ENCODE measurements around the gene TTC38.

TTC38 gene

DNA sequence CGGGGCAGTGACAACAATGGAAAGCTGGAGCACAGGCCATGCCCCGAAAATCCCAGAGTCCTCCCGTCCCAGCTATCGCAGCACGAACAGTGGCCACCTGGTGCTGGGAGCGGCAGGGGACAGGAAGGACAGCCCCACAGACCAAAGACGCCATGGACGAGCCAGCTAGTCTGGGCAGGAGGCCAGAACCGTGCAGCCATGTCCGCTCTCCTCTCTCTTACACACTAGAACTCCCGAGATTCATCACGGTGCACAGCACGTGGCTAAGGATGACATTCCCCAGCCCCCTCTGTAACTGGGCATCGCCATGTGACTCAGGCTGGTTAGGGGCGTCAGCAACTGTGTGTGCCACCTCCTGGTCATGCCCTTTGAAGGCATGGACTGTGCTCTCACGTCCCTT lies 22.3 kb upstream of the TTC38 start:
- H3K36me3 ChIP-seq (ENCODE audit: insufficient read depth, low read length): no peaks in the 10 kb centered on the region
- H2AFZ ChIP-seq (ENCODE audit: low read length, unreplicated experiment): no peak overlapping the region
- no peaks in the 10 kb centered on the region for H3K27me3 ChIP-seq (ENCODE audit: insufficient read depth, low read length)
- peaks cover 4% of the 10 kb centered on the region for H3K4me1 ChIP-seq (ENCODE audit: control insufficient read depth, insufficient read depth, low read length, unreplicated experiment)
- no peak overlapping the region for H3K27ac ChIP-seq (ENCODE audit: low read depth, low read length)
- H3K79me2 ChIP-seq (ENCODE audit: control insufficient read depth, insufficient read depth, low read length, unreplicated experiment): peaks cover 4% of the 10 kb centered on the region
- H3K4me3 ChIP-seq (ENCODE audit: low read depth, low read length): no peak overlapping the region

DNA sequence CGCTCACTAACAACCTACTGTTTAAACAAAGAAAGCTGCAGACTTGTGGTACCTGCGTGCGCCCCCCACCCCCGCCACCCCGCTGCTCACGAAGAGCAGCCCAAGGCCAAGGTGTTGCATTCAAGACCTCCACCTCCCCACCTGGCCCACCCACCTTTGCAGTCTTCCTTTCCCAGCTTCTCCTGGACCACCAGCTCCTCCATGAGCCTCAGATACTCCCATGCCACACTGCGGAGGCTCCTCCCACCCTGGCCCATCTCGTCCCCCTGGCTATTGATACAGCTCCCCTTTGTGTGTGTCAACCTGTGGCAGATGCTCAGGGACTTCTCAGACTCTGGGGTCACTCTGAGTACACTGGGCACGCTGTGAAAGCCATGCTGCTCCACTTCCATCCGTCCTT lies 21.6 kb upstream of the TTC38 start:
- peaks cover 4% of the 10 kb centered on the region for H3K79me2 ChIP-seq (ENCODE audit: control insufficient read depth, insufficient read depth, low read length, unreplicated experiment)
- H3K4me1 ChIP-seq (ENCODE audit: control insufficient read depth, insufficient read depth, low read length, unreplicated experiment): peaks cover 7% of the 10 kb centered on the region
- no peaks in the 10 kb centered on the region for H3K27me3 ChIP-seq (ENCODE audit: insufficient read depth, low read length)
- no peak overlapping the region for H2AFZ ChIP-seq (ENCODE audit: low read length, unreplicated experiment)
- no peak overlapping the region for H3K27ac ChIP-seq (ENCODE audit: low read depth, low read length)
- H3K36me3 ChIP-seq (ENCODE audit: insufficient read depth, low read length): no peaks in the 10 kb centered on the region
- no peak overlapping the region for H3K4me3 ChIP-seq (ENCODE audit: low read depth, low read length)

DNA sequence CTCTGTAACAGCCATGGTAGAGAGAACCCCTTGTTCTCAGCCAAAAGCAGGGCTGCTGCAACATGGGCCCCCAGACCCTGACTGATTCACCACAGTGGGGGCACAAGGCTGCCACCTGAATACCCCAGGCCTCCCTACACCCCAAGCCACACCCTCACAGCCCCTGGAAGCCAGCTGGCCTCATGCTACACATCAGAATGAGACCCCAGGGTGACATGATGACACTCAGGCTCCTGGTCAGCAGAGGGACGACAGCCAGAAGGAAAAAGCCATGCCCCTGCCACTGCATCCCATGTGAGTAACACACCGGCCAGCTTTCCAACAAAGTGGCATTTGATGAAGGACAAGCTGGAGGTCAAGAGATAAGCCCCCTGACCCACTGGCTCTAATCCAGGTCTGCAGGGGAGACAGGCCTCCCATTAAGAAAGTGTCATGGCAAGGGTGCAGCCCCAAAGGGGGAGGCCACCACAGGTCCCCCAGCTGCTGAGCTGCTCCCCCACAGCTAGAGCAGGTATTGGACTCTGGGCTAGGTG lies 20.3 kb upstream of the TTC38 start:
- Histone ChIP-seq H2AFZ (ENCODE audit: low read length, unreplicated experiment) (no peak overlapping the region), H3K27me3 (ENCODE audit: insufficient read depth, low read length) (no peaks in the 10 kb centered on the region), H3K4me3 (ENCODE audit: low read depth, low read length) (no peak overlapping the region), H3K36me3 (ENCODE audit: insufficient read depth, low read length) (no peaks in the 10 kb centered on the region), H3K79me2 (ENCODE audit: control insufficient read depth, insufficient read depth, low read length, unreplicated experiment) (peaks cover 11% of the 10 kb centered on the region), H3K4me1 (ENCODE audit: control insufficient read depth, insufficient read depth, low read length, unreplicated experiment) (peaks cover 13% of the 10 kb centered on the region), H3K27ac (ENCODE audit: low read depth, low read length) (no peak overlapping the region)

GRCh38 chr22:46250035-46250782 lies 17.6 kb upstream of the TTC38 start, which contains the start of gene CDPF1:
CDPF1 (minus strand) TSS chr22:46250293; CDS start chr22:46248284, 2,009 bp downstream.
- Histone ChIP-seq H3K27ac (ENCODE audit: low read depth, low read length) (no peak within 1 kb of the TSS), H3K36me3 (ENCODE audit: insufficient read depth, low read length) (no peaks in the 10 kb centered on the region), H3K27me3 (ENCODE audit: insufficient read depth, low read length) (no peaks in the 10 kb centered on the region), H2AFZ (ENCODE audit: low read length, unreplicated experiment) (no peak within 1 kb of the TSS), H3K4me3 (ENCODE audit: low read depth, low read length) (peak within 1 kb of the TSS; percentile 84), H3K79me2 (ENCODE audit: control insufficient read depth, insufficient read depth, low read length, unreplicated experiment) (peaks cover 11% of the 10 kb centered on the region), H3K4me1 (ENCODE audit: control insufficient read depth, insufficient read depth, low read length, unreplicated experiment) (peaks cover 13% of the 10 kb centered on the region)

DNA sequence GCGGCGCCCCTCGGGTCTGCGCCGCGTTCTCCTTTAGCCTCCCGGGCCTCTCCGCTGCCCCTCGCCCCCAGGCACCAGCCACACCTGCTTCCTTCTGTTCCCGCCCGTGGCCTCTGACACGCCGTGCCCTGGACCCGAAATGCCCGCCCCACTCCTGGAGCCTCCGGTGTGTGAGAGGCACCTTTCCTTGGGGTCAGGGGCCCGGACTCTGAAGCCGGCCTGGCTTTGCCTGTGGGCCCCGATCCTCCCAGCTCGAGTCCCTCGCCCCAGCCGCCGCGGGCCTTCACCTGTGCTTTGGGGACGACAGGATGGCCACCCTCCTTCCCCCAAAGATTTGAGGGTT lies 17.1 kb upstream of the TTC38 start:
- Histone ChIP-seq H3K36me3 (ENCODE audit: insufficient read depth, low read length) (no peaks in the 10 kb centered on the region), H3K27me3 (ENCODE audit: insufficient read depth, low read length) (no peaks in the 10 kb centered on the region), H3K79me2 (ENCODE audit: control insufficient read depth, insufficient read depth, low read length, unreplicated experiment) (peaks cover 11% of the 10 kb centered on the region), H3K4me3 (ENCODE audit: low read depth, low read length) (peak overlapping the region; percentile 84), H3K4me1 (ENCODE audit: control insufficient read depth, insufficient read depth, low read length, unreplicated experiment) (peaks cover 13% of the 10 kb centered on the region), H2AFZ (ENCODE audit: low read length, unreplicated experiment) (no peak overlapping the region), H3K27ac (ENCODE audit: low read depth, low read length) (no peak overlapping the region)

- Histone ChIP-seq H2AFZ (ENCODE audit: low read length, unreplicated experiment) (peak overlapping the region; percentile 38), H3K4me1 (ENCODE audit: control insufficient read depth, insufficient read depth, low read length, unreplicated experiment) (peaks cover 13% of the 10 kb centered on the region), H3K27ac (ENCODE audit: low read depth, low read length) (no peak overlapping the region), H3K79me2 (ENCODE audit: control insufficient read depth, insufficient read depth, low read length, unreplicated experiment) (peaks cover 11% of the 10 kb centered on the region), H3K27me3 (ENCODE audit: insufficient read depth, low read length) (no peaks in the 10 kb centered on the region), H3K36me3 (ENCODE audit: insufficient read depth, low read length) (no peaks in the 10 kb centered on the region), H3K4me3 (ENCODE audit: low read depth, low read length) (peak overlapping the region; percentile 84)
Observed at GRCh38 chr22:46251266-46251665, 16.5 kb upstream of the TTC38 start.

DNA sequence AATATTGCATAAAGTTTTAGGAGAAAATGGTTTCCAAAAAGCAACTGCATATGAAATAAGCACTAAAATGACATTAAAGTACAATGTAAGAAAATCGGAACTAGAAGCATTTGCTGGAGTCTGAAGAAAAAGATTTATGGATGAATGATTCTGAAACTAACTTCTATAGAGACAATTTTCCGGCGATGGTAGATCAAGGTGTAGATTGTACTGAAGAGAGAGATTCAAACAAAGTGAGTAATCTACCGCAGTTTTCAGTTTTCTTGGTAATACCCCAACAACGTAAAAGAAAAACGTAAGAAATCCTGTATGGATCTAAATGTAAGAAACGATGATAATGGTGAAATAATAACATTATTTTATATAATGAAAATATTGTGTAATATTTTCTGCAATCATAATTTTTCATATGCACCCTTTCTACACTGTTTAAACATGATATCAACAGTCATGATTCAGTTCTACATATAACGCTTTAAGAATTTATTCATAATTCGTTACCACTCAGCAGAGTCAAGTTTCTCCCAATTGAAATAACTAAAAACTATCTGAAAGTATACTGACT lies 15.9 kb upstream of the TTC38 start:
- H3K36me3 ChIP-seq (ENCODE audit: insufficient read depth, low read length): no peaks in the 10 kb centered on the region
- H3K79me2 ChIP-seq (ENCODE audit: control insufficient read depth, insufficient read depth, low read length, unreplicated experiment): peaks cover 11% of the 10 kb centered on the region
- peak overlapping the region; percentile 38 for H2AFZ ChIP-seq (ENCODE audit: low read length, unreplicated experiment)
- no peak overlapping the region for H3K27ac ChIP-seq (ENCODE audit: low read depth, low read length)
- no peaks in the 10 kb centered on the region for H3K27me3 ChIP-seq (ENCODE audit: insufficient read depth, low read length)
- peak overlapping the region; percentile 84 for H3K4me3 ChIP-seq (ENCODE audit: low read depth, low read length)
- peaks cover 13% of the 10 kb centered on the region for H3K4me1 ChIP-seq (ENCODE audit: control insufficient read depth, insufficient read depth, low read length, unreplicated experiment)

- Histone ChIP-seq H3K27me3 (ENCODE audit: insufficient read depth, low read length) (peaks cover 10% of the 10 kb centered on the region; the same call in 1 of the 2 replicates), H3K36me3 (ENCODE audit: insufficient read depth, low read length) (no peaks in the 10 kb centered on the region), H3K4me1 (ENCODE audit: control insufficient read depth, insufficient read depth, low read length, unreplicated experiment) (peaks cover 3% of the 10 kb centered on the region), H3K27ac (ENCODE audit: low read depth, low read length) (no peak overlapping the region), H2AFZ (ENCODE audit: low read length, unreplicated experiment) (no peak overlapping the region), H3K79me2 (ENCODE audit: control insufficient read depth, insufficient read depth, low read length, unreplicated experiment) (peaks cover 5% of the 10 kb centered on the region), H3K4me3 (ENCODE audit: low read depth, low read length) (no peak overlapping the region)
Observed at GRCh38 chr22:46256358-46256958, 11.3 kb upstream of the TTC38 start.

DNA sequence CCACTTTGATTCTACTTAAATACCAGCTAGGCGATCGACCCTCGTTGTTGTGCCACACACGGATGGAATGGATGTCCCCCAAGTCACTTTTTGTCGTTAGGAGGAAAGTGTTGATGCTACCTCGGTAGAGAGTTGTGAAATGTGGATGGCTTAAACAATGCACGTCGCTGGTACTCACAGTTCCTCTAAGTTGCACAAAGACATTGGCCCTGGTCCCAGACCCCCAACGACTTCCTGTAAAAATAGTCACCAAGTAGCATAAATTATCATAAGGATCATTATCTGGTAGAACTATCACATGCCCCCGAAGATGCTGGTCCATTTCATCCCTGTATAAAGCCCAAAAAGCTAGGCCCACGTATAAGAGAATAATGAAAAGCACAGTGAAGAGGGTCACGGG lies 8.4 kb upstream of the TTC38 start:
- Histone ChIP-seq H3K27ac (ENCODE audit: low read depth, low read length) (no peak overlapping the region), H2AFZ (ENCODE audit: low read length, unreplicated experiment) (no peak overlapping the region), H3K79me2 (ENCODE audit: control insufficient read depth, insufficient read depth, low read length, unreplicated experiment) (no peaks in the 10 kb centered on the region), H3K4me3 (ENCODE audit: low read depth, low read length) (no peak overlapping the region), H3K36me3 (ENCODE audit: insufficient read depth, low read length) (no peaks in the 10 kb centered on the region), H3K4me1 (ENCODE audit: control insufficient read depth, insufficient read depth, low read length, unreplicated experiment) (no peaks in the 10 kb centered on the region), H3K27me3 (ENCODE audit: insufficient read depth, low read length) (peaks cover 25% of the 10 kb centered on the region; the same call in 1 of the 2 replicates)

DNA sequence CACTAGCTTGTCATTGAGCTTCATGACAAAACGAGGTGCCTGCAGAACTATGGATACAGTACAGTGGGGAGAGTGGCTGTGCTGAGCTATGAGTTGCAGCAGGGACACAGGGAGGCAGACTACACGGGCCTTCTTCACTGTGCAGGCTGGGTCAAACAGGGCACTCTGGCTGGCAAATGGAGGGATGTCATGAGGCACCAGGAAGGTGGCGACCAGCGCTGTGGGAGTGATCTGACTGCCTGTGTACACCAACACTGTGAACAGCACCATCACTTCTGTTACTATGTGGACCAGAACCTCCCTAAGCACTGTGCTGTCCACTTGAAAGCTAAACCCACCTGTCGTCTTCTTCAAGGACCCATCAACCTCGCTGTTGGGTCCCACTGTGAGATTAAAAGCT lies 7.8 kb upstream of the TTC38 start:
- Histone ChIP-seq H3K36me3 (ENCODE audit: insufficient read depth, low read length) (no peaks in the 10 kb centered on the region), H2AFZ (ENCODE audit: low read length, unreplicated experiment) (no peak overlapping the region), H3K27ac (ENCODE audit: low read depth, low read length) (no peak overlapping the region), H3K27me3 (ENCODE audit: insufficient read depth, low read length) (peaks cover 25% of the 10 kb centered on the region; the same call in 1 of the 2 replicates), H3K79me2 (ENCODE audit: control insufficient read depth, insufficient read depth, low read length, unreplicated experiment) (no peaks in the 10 kb centered on the region), H3K4me3 (ENCODE audit: low read depth, low read length) (no peak overlapping the region), H3K4me1 (ENCODE audit: control insufficient read depth, insufficient read depth, low read length, unreplicated experiment) (no peaks in the 10 kb centered on the region)

All from ACC112 (cell line).